Thoracic aorta (tissue), 2 donors: Measurements from ENCODE around the gene ZNF138. TPM values are rescaled to one million over a fixed set of nuclear protein-coding genes. Genes with fewer than 3 reads are reported as not detected.
"Not testable (repeated sequence)": the region's sequence is repeated elsewhere in the genome, so short reads cannot be mapped to it uniquely, and the experiment has no call there.

Experiments used
- ATAC-seq: fragments of 150-250 bp; one replicate; pipeline ENCODE4 v1.8.0; 2017; ENCODE audit warnings: low read depth; ENCODE audit not compliant: insufficient number of reproducible peaks, low FRiP score
- DNase-seq: peaks from one replicate; pipeline ENCODE4 v3.0.0-alpha.2; 2020; ENCODE audit warnings: low spot score
- H3K27ac ChIP-seq, 2 donors: fragments of 200-600 bp; sonication (generic); 1 replicate in 1 of 2; 2 replicates in 1 of 2; pipeline ENCODE4 v1.5.1; 2016; ENCODE audit warnings: mild to moderate bottlenecking in 2 of 2, moderate library complexity in 2 of 2
- H3K27me3 ChIP-seq: fragments of 200-600 bp; sonication (generic); replicated peaks from 2 replicates; pipeline ENCODE4 v1.6.0; 2016; ENCODE audit warnings: mild to moderate bottlenecking; ENCODE audit not compliant: insufficient read depth
- H3K36me3 ChIP-seq: fragments of 200-600 bp; sonication (generic); one replicate; pipeline ENCODE4 v1.5.1; 2016
- H3K4me1 ChIP-seq, 2 donors: fragments of 200-600 bp; sonication (generic); 1 replicate in 1 of 2; 2 replicates in 1 of 2; pipeline versions ENCODE4 v1.5.1 to v1.6.0; 2016; ENCODE audit warnings: low read depth in 2 of 2, mild to moderate bottlenecking in 1 of 2; ENCODE audit not compliant: control insufficient read depth in 1 of 2
- H3K4me3 ChIP-seq: fragments of 200-600 bp; sonication (generic); 2 replicates; pipeline ENCODE4 v1.5.1; 2016; ENCODE audit warnings: mild to moderate bottlenecking
- H3K9me3 ChIP-seq: fragments of 200-600 bp; sonication (generic); 2 replicates; pipeline ENCODE4 v1.5.1; 2016
- total RNA-seq, 2 donors: library from RNA; depleted of rRNA; stranded (reverse); fragments of >200 nt; gene quantifications; one replicate each; pipeline versions ENCODE4 v1.1.0 to v1.2.3, GENCODE V29; 2016
- TF ChIP-seq, protein P1 (sequence below): fragments of 200-600 bp; sonication (generic); IDR thresholded peaks from one replicate; pipeline ENCODE4 v1.5.1; 2019; ENCODE audit warnings: antibody characterized with exemption

The ZNF138 gene
- total RNA-seq, 2 donors from 2014 or later, result 7.7 to 11.0 TPM

DNA sequence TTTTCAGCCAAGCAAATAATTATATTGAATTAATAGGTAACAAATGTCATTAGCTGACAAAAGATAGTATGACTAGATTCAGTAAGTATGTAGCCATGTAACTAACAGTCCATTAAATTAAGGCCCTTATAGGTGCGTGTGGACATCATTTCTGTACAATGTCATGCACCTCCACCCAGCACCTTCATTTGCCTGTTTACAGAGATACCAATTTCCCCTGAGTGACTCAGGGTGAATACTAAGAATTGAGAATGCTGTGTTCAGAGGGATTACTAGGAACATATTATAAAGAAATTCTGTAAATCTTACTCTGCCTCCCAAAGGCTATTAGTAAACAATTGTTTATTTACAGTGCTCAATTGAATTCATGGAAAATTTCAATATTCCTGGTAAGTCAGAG lies 60.7 kb downstream of the ZNF138 start:
- H3K4me3 ChIP-seq, result no peak overlapping the region
- H3K36me3 ChIP-seq, result no peaks in the 10 kb centered on the region
- no peaks in the 10 kb centered on the region for H3K4me1 ChIP-seq
- H3K27me3 ChIP-seq, result no peaks in the 10 kb centered on the region
- no peaks in the 10 kb centered on the region for H3K9me3 ChIP-seq
- TF ChIP-seq, protein P1, sequence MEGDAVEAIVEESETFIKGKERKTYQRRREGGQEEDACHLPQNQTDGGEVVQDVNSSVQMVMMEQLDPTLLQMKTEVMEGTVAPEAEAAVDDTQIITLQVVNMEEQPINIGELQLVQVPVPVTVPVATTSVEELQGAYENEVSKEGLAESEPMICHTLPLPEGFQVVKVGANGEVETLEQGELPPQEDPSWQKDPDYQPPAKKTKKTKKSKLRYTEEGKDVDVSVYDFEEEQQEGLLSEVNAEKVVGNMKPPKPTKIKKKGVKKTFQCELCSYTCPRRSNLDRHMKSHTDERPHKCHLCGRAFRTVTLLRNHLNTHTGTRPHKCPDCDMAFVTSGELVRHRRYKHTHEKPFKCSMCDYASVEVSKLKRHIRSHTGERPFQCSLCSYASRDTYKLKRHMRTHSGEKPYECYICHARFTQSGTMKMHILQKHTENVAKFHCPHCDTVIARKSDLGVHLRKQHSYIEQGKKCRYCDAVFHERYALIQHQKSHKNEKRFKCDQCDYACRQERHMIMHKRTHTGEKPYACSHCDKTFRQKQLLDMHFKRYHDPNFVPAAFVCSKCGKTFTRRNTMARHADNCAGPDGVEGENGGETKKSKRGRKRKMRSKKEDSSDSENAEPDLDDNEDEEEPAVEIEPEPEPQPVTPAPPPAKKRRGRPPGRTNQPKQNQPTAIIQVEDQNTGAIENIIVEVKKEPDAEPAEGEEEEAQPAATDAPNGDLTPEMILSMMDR, result no peak
- ATAC-seq (no peak), DNase-seq (no peak)
- no peak overlapping the region for H3K27ac ChIP-seq

DNA sequence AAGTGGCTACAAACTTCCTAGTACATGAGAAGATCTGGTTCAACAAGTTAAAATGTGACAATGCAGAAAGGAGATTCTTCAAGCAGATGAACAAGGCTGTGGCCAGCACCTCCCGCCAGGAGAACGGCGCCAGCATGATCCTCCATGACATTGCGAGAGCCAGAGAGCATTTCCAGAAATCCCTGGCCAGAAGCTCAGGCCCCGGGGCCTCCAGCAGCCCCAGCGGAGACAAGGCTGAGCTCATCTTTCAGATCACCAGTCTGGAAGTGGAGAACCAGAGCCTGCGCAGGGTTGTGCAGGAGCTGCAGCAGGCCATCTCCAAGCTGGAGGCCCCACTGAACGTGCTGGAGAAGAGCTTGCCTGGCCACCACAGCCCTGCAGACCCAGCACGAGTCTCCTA lies 68.8 kb downstream of the ZNF138 start:
- H3K4me3 ChIP-seq, result no peak overlapping the region
- no peak for ATAC-seq

DNA sequence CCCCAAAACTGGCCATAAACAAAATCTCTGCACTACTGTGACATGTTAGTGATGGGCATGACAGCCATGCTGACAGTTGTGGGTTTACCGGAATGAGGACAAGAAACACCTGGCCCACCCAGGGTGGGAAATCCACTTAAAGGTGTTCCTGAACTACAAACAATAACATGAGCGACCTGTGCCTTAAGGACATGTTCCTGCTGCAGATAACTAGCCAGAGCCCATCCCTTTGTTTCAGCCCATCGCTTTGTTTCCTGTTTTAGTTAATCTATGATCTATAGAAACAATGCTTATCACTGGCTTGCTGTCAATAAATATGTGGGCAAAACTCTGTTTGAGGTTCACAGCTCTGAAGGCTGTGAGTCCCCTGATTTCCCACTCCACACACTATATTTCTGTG lies 69.3 kb downstream of the ZNF138 start:
- ATAC-seq, H3K9me3 ChIP-seq: not testable (repeated sequence)

More for the DNA sequence above, 68.8 kb downstream of the ZNF138 start:
- no peaks in the 10 kb centered on the region for H3K9me3 ChIP-seq
- TF ChIP-seq, protein P1, result no peak
- DNase-seq, result no peak
- H3K27ac ChIP-seq, result no peak overlapping the region
- no peaks in the 10 kb centered on the region for H3K4me1 ChIP-seq
- H3K36me3 ChIP-seq, result no peaks in the 10 kb centered on the region
- no peaks in the 10 kb centered on the region for H3K27me3 ChIP-seq

DNA sequence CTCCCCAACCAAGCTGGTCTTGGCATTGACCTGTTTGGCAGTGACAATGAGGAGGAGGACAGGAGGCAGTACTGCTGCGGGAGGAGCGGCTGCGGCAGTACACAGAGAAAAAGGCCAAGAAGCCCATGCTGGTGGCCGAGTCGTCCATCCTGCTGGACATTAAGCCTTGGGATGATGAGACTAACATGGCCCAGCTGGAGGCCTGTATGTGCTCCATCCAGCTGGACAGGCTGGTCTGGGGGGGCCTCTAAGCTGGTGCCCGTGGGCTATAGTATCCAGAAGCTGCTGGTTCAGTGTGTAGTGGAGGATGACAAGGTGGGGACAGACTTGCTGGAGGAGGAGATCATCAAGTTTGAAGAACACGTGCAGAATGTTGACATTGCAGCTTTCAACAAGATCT lies 69.7 kb downstream of the ZNF138 start:
- no peak for DNase-seq
- ATAC-seq, result no peak
- Histone ChIP-seq H3K9me3 (no peaks in the 10 kb centered on the region), H3K4me1 (no peaks in the 10 kb centered on the region), H3K27me3 (no peaks in the 10 kb centered on the region), H3K27ac (no peak overlapping the region), H3K4me3 (no peak overlapping the region), H3K36me3 (no peaks in the 10 kb centered on the region)
- TF ChIP-seq, protein P1, result no peak

More for the DNA sequence above, 69.3 kb downstream of the ZNF138 start:
- H3K27me3 ChIP-seq, DNase-seq, H3K27ac ChIP-seq, H3K4me1 ChIP-seq, H3K36me3 ChIP-seq, H3K4me3 ChIP-seq: not testable (repeated sequence)

DNA sequence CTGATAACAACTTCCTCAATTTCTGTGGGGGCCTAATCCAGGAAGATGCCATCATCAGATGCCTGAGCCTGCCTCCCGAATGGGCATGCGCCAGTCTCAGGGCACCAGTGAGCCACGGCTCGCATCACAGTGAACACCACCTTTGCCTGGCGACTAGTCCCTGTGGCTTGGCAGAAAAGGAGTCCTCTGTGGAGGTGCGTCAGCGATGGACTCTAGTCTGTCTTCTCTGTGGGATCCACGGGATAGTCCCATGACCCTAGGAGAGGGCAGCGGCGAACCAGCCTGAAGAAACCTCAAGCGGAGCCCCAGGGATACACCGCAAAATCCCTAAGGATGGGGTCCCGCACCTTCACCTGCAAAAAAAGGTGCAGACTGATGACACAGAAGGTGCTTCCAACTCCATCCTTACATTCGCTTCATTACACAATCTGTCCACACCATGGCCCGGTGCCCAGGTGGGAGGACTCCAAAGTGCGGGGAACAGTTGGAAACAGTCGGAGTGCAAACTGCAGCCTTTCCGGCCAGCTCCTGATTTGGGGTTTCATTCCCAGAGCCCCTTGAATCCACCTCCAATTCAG lies 73.7 kb downstream of the ZNF138 start:
- Histone ChIP-seq H3K9me3 (no peaks in the 10 kb centered on the region), H3K27me3 (no peaks in the 10 kb centered on the region), H3K27ac (no peak overlapping the region), H3K4me1 (no peaks in the 10 kb centered on the region), H3K36me3 (no peaks in the 10 kb centered on the region), H3K4me3 (no peak overlapping the region)
- no peak for DNase-seq
- TF ChIP-seq, protein P1, result no peak
- no peak for ATAC-seq

DNA sequence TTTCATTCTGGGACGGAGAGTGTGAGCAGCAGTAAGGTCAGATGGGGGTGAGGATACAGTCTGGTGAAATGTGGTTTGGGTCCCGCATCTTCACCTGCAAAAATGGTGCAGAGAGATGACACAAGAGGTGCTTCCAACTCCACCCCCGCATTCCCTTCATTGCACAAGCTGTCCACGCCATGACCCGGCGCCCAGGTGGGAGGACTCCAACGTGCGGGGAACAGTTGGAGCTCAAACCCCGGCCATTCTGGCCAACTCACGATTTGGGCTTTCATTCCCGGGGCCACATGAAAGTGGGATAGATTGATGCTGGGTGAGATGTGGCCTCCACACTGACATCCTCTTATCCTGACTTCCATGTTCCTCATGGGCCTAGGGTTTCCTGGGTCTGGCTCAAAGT lies 74.3 kb downstream of the ZNF138 start:
- no peaks in the 10 kb centered on the region for H3K9me3 ChIP-seq
- no peaks in the 10 kb centered on the region for H3K4me1 ChIP-seq
- DNase-seq (no peak), ATAC-seq (no peak)
- TF ChIP-seq, protein P1, result no peak
- no peaks in the 10 kb centered on the region for H3K36me3 ChIP-seq
- H3K27ac ChIP-seq, result no peak overlapping the region
- H3K27me3 ChIP-seq, result no peaks in the 10 kb centered on the region
- no peak overlapping the region for H3K4me3 ChIP-seq
